HAP-1 (cell line): ENCODE results near the gene KLHDC10.
A peak's percentile ranks its signal among the peaks of the same experiment; 100 is the strongest.

Source experiments
- DNase-seq, 2 experiments: peaks; one replicate each; pipeline ENCODE4 v3.0.0-alpha.2; 2016 to 2020; ENCODE audit warnings: low spot score in 2 of 2
- H3K27me3 ChIP-seq: fragments of 250-450 bp; sonication (Bioruptor Pico); 2 replicates; pipeline ENCODE4 v1.5.1; 2020; ENCODE audit warnings: low read depth, mild to moderate bottlenecking, moderate library complexity
- H3K36me3 ChIP-seq: fragments of 250-450 bp; sonication (Bioruptor Pico); replicated peaks from 2 replicates; pipeline ENCODE4 v1.5.1; 2020; ENCODE audit warnings: mild to moderate bottlenecking
- H3K4me1 ChIP-seq: fragments of 250-450 bp; sonication (Bioruptor Pico); 2 replicates; pipeline ENCODE4 v1.5.1; 2020; ENCODE audit warnings: mild to moderate bottlenecking
- H3K4me3 ChIP-seq: fragments of 250-450 bp; sonication (Bioruptor Pico); 2 replicates; pipeline ENCODE4 v1.5.1; 2020; ENCODE audit warnings: mild to moderate bottlenecking, moderate library complexity
- H3K9me3 ChIP-seq: fragments of 250-450 bp; sonication (Bioruptor Pico); 2 replicates; pipeline ENCODE4 v1.5.1; 2020; ENCODE audit warnings: mild to moderate bottlenecking, moderate library complexity
- in situ Hi-C: fragments of 300-500 bp; cut with MboI; formaldehyde crosslinking; loops from 3 replicates; pipeline ENCODE4 v1.14.3; 2020; ENCODE audit warnings: low sequenced_read_pairs, inconsistent platforms, mixed read lengths

The KLHDC10 gene

GRCh38 chr7:130153211-130153908, 83.0 kb downstream of the KLHDC10 start:
- H3K9me3 ChIP-seq, result no peaks in the 10 kb centered on the region
- H3K4me1 ChIP-seq, result no peaks in the 10 kb centered on the region
- DNase-seq, result no peak
- no peak overlapping the region for H3K4me3 ChIP-seq
- in situ Hi-C loops, result no loop called here
- H3K27me3 ChIP-seq, result no peaks in the 10 kb centered on the region
- no peaks in the 10 kb centered on the region for H3K36me3 ChIP-seq

- no peak for DNase-seq
- Histone ChIP-seq H3K27me3 (no peaks in the 10 kb centered on the region), H3K9me3 (no peaks in the 10 kb centered on the region), H3K36me3 (no peaks in the 10 kb centered on the region), H3K4me3 (no peak overlapping the region), H3K4me1 (no peaks in the 10 kb centered on the region)
- in situ Hi-C loops, result no loop called here
Measured at GRCh38 chr7:130154131-130154500, 83.8 kb downstream of the KLHDC10 start.

- Histone ChIP-seq H3K4me3 (no peak overlapping the region), H3K36me3 (peaks cover 3% of the 10 kb centered on the region), H3K4me1 (no peaks in the 10 kb centered on the region), H3K27me3 (no peaks in the 10 kb centered on the region), H3K9me3 (no peaks in the 10 kb centered on the region)
- in situ Hi-C loops, result no loop called here
- peak in 1 of 2 experiments; percentile 57 for DNase-seq
Measured at GRCh38 chr7:130154501-130155317, 84.4 kb downstream of the KLHDC10 start.

GRCh38 chr7:130156140-130156539, 85.8 kb downstream of the KLHDC10 start:
- no peak for DNase-seq
- Histone ChIP-seq H3K4me3 (no peak overlapping the region), H3K36me3 (peaks cover 10% of the 10 kb centered on the region), H3K9me3 (no peaks in the 10 kb centered on the region), H3K4me1 (no peaks in the 10 kb centered on the region), H3K27me3 (no peaks in the 10 kb centered on the region)
- in situ Hi-C loops, result no loop called here

- no peaks in the 10 kb centered on the region for H3K27me3 ChIP-seq
- H3K4me3 ChIP-seq, result no peak overlapping the region
- DNase-seq, result no peak
- no peaks in the 10 kb centered on the region for H3K9me3 ChIP-seq
- in situ Hi-C loops, result no loop called here
- peaks cover 22% of the 10 kb centered on the region for H3K36me3 ChIP-seq
- H3K4me1 ChIP-seq, result no peaks in the 10 kb centered on the region
Measured at GRCh38 chr7:130157700-130158099, 87.4 kb downstream of the KLHDC10 start.

- peaks cover 40% of the 10 kb centered on the region for H3K36me3 ChIP-seq
- H3K9me3 ChIP-seq, result no peaks in the 10 kb centered on the region
- no peaks in the 10 kb centered on the region for H3K27me3 ChIP-seq
- DNase-seq, result no peak
- H3K4me3 ChIP-seq, result no peak overlapping the region
- in situ Hi-C loops, result no loop called here
- H3K4me1 ChIP-seq, result no peaks in the 10 kb centered on the region
Measured at GRCh38 chr7:130160023-130160422, 89.7 kb downstream of the KLHDC10 start.

GRCh38 chr7:130160455-130160854, 90.1 kb downstream of the KLHDC10 start:
- no peak overlapping the region for H3K4me3 ChIP-seq
- DNase-seq, result no peak
- H3K9me3 ChIP-seq, result no peaks in the 10 kb centered on the region
- H3K36me3 ChIP-seq, result peaks cover 43% of the 10 kb centered on the region
- H3K4me1 ChIP-seq, result no peaks in the 10 kb centered on the region
- in situ Hi-C loops, result no loop called here
- no peaks in the 10 kb centered on the region for H3K27me3 ChIP-seq

GRCh38 chr7:130162196-130162595, 91.9 kb downstream of the KLHDC10 start:
- DNase-seq, result no peak
- Histone ChIP-seq H3K27me3 (no peaks in the 10 kb centered on the region), H3K4me1 (no peaks in the 10 kb centered on the region), H3K9me3 (no peaks in the 10 kb centered on the region), H3K4me3 (no peak overlapping the region), H3K36me3 (peaks cover 55% of the 10 kb centered on the region)
- in situ Hi-C loops, result no loop called here

GRCh38 chr7:130174237-130174959, 104.1 kb downstream of the KLHDC10 start:
- H3K4me1 ChIP-seq, result no peaks in the 10 kb centered on the region
- H3K36me3 ChIP-seq, result peaks cover 53% of the 10 kb centered on the region
- no peaks in the 10 kb centered on the region for H3K27me3 ChIP-seq
- DNase-seq, result no peak
- in situ Hi-C loops, result no loop called here
- H3K9me3 ChIP-seq, result no peaks in the 10 kb centered on the region
- H3K4me3 ChIP-seq, result no peak overlapping the region

GRCh38 chr7:130178251-130178650, 107.9 kb downstream of the KLHDC10 start:
- no peak overlapping the region for H3K4me3 ChIP-seq
- DNase-seq, result no peak
- no peaks in the 10 kb centered on the region for H3K27me3 ChIP-seq
- in situ Hi-C loops, result no loop called here
- peaks cover 45% of the 10 kb centered on the region for H3K36me3 ChIP-seq
- H3K9me3 ChIP-seq, result no peaks in the 10 kb centered on the region
- H3K4me1 ChIP-seq, result no peaks in the 10 kb centered on the region

GRCh38 chr7:130179631-130180030, 109.3 kb downstream of the KLHDC10 start:
- Histone ChIP-seq H3K27me3 (no peaks in the 10 kb centered on the region), H3K4me3 (no peak overlapping the region), H3K9me3 (no peaks in the 10 kb centered on the region), H3K36me3 (peaks cover 44% of the 10 kb centered on the region), H3K4me1 (no peaks in the 10 kb centered on the region)
- DNase-seq, result no peak
- in situ Hi-C loops, result no loop called here

- Histone ChIP-seq H3K4me3 (no peak overlapping the region), H3K9me3 (no peaks in the 10 kb centered on the region), H3K27me3 (no peaks in the 10 kb centered on the region), H3K36me3 (peaks cover 42% of the 10 kb centered on the region), H3K4me1 (no peaks in the 10 kb centered on the region)
- in situ Hi-C loops, result no loop called here
- DNase-seq, result no peak
Measured at GRCh38 chr7:130180571-130181262, 110.4 kb downstream of the KLHDC10 start.

GRCh38 chr7:130181263-130181605, 110.9 kb downstream of the KLHDC10 start:
- H3K27me3 ChIP-seq, result no peaks in the 10 kb centered on the region
- no peak for DNase-seq
- no peaks in the 10 kb centered on the region for H3K9me3 ChIP-seq
- peaks cover 42% of the 10 kb centered on the region for H3K36me3 ChIP-seq
- in situ Hi-C loops, result no loop called here
- H3K4me1 ChIP-seq, result no peaks in the 10 kb centered on the region
- H3K4me3 ChIP-seq, result no peak overlapping the region
